ENCODE results near the gene SEZ6.

The SEZ6 gene

GRCh38 chr17:29036584-29036983 is 30.8 kb upstream of the SEZ6 start:
- no peak for DNase-seq

GRCh38 chr17:29034510-29034909 is 28.7 kb upstream of the SEZ6 start:
- DNase-seq = no peak

- no peak for DNase-seq
Measured at GRCh38 chr17:29032857-29033197, 27.0 kb upstream of the SEZ6 start.

- DNase-seq = no peak
Measured at GRCh38 chr17:29032013-29032856, 26.4 kb upstream of the SEZ6 start.

- no peak for DNase-seq
Measured at GRCh38 chr17:29031488-29031887, 25.7 kb upstream of the SEZ6 start.

- DNase-seq = no peak
Measured at GRCh38 chr17:29024316-29024952, 18.6 kb upstream of the SEZ6 start.

- DNase-seq = no peak
Measured at GRCh38 chr17:29022074-29022473, 16.2 kb upstream of the SEZ6 start.

GRCh38 chr17:29021226-29021625 is 15.4 kb upstream of the SEZ6 start:
- no peak for DNase-seq

GRCh38 chr17:29020576-29020975 is 14.7 kb upstream of the SEZ6 start:
- DNase-seq = no peak

GRCh38 chr17:29019475-29020181 is 13.8 kb upstream of the SEZ6 start:
- no peak for DNase-seq

- DNase-seq = no peak
Measured at GRCh38 chr17:29018788-29019474, 13.1 kb upstream of the SEZ6 start.

GRCh38 chr17:29016345-29017210 is 10.7 kb upstream of the SEZ6 start:
- no peak for DNase-seq

- DNase-seq = no peak
Measured at GRCh38 chr17:29014716-29015115, 8.9 kb upstream of the SEZ6 start.

GRCh38 chr17:29012535-29012934 is 6.7 kb upstream of the SEZ6 start:
- DNase-seq = no peak

GRCh38 chr17:29010586-29010985 is 4.8 kb upstream of the SEZ6 start:
- DNase-seq = no peak

GRCh38 chr17:29010129-29010528 is 4.3 kb upstream of the SEZ6 start:
- no peak for DNase-seq

- DNase-seq = no peak
Measured at GRCh38 chr17:29008591-29008990, 2.8 kb upstream of the SEZ6 start.

- no peak for DNase-seq
Measured at GRCh38 chr17:29007860-29008455, 2.1 kb upstream of the SEZ6 start.

GRCh38 chr17:29007456-29007855 is 1.6 kb upstream of the SEZ6 start:
- DNase-seq = no peak

GRCh38 chr17:29004081-29004692 is 1.6 kb downstream of the SEZ6 start:
- DNase-seq = no peak

GRCh38 chr17:29003289-29003688 is 2.5 kb downstream of the SEZ6 start:
- DNase-seq = no peak

GRCh38 chr17:29002811-29003210 is 3.0 kb downstream of the SEZ6 start:
- no peak for DNase-seq
